RWPE1 (cell line): ENCODE data around the gene TIE1.

Source experiments
- CTCF ChIA-PET: fragments of 350-600 bp; sonication (Branson Sonifier 250); formaldehyde crosslinking; extraction: SDS; loops from one replicate; lab custom pipeline; 2021; lab: Yijun Ruan, JAX
- POLR2A ChIA-PET: fragments of 400-600 bp; formaldehyde crosslinking; extraction: SDS; loops from one replicate; lab custom pipeline; 2020; ENCODE audit warnings: antibody characterized with exemption; ENCODE audit not compliant: low non-redundant PET; lab: Yijun Ruan, JAX
- DNase-seq: peaks from one replicate; pipeline ENCODE4 v3.0.0; 2012; ENCODE audit warnings: low spot score
- H3K27ac ChIP-seq: fragments of 450-650 bp; 2 replicates; pipeline ENCODE4 v1.5.1; 2017
- CTCF ChIP-seq: fragments of 450-650 bp; conservative IDR thresholded peaks from 2 replicates; pipeline ENCODE4 v1.5.1; 2017; ENCODE audit warnings: low read depth, mild to moderate bottlenecking

The TIE1 gene

GRCh38 chr1:43348809-43349593 is 48.2 kb downstream of the TIE1 start:
- H3K27ac ChIP-seq = peak overlapping the region; percentile 93
- ChIA-PET POLR2A (no interaction called here), CTCF (interaction anchor here (0.7 to 0.9 kb wide), 3 partner anchors 63 to 122 kb away, joined by 3 to 5 read pairs (median 4); partner anchors contain the start of gene C1orf210)
- peak; percentile 85 for DNase-seq
- TF ChIP-seq CTCF = no peak

- ChIA-PET POLR2A (no interaction called here), CTCF (interaction anchor here (0.7 kb wide), 1 partner anchor 213 kb away, joined by 4 read pairs; no protein-coding TSS in a partner anchor)
- DNase-seq = no peak
- peak overlapping the region; percentile 93 for H3K27ac ChIP-seq
- TF ChIP-seq CTCF = no peak
Observed at GRCh38 chr1:43349594-43350306, 49.0 kb downstream of the TIE1 start.

GRCh38 chr1:43350976-43351375 is 50.2 kb downstream of the TIE1 start:
- DNase-seq = no peak
- POLR2A ChIA-PET = no interaction called here
- CTCF ChIA-PET = no interaction called here

GRCh38 chr1:43351421-43352350 is 50.9 kb downstream of the TIE1 start:
- CTCF ChIA-PET = interaction anchor here (0.6 kb wide), 1 partner anchor 82 kb away, joined by 3 read pairs; the partner anchor contains the start of gene TMEM125
- H3K27ac ChIP-seq = peak overlapping the region; percentile 22; the same call in 1 of the 2 replicates
- no peak for TF ChIP-seq CTCF
- POLR2A ChIA-PET = no interaction called here
- DNase-seq = no peak

More at GRCh38 chr1:43350976-43351375, 50.2 kb downstream of the TIE1 start:
- TF ChIP-seq CTCF = no peak
- H3K27ac ChIP-seq = no peak overlapping the region; the same call in 1 of the 2 replicates

GRCh38 chr1:43352351-43352705 is 51.5 kb downstream of the TIE1 start:
- CTCF ChIA-PET = interaction anchor here (0.6 to 0.7 kb wide), 2 partner anchors 82 to 506 kb away, joined by 3 to 4 read pairs; partner anchors contain the start of gene TMEM125
- TF ChIP-seq CTCF = no peak
- POLR2A ChIA-PET = no interaction called here
- peak overlapping the region; percentile 22; the same call in 1 of the 2 replicates for H3K27ac ChIP-seq
- DNase-seq = no peak
